B cell (primary cell): Measurements from ENCODE around the gene CALD1. TPM values are rescaled to one million over a fixed set of nuclear protein-coding genes. Genes with fewer than 3 reads are reported as not detected.
A peak's percentile ranks its signal among the peaks of the same experiment; 100 is the strongest.

Experiments used
- ATAC-seq: fragments of 200-7000 bp; cut with Tn5 transposase; one replicate; pipeline ENCODE4 v1.10.0; 2021; ENCODE audit warnings: low read depth, mild to moderate bottlenecking, moderate number of reproducible peaks, moderate library complexity
- CTCF ChIA-PET: fragments of 350-600 bp; sonication (Branson Sonifier 250); formaldehyde crosslinking; loops from one replicate; lab custom pipeline; 2021; ENCODE audit warnings: antibody characterized with exemption, inconsistent platforms; lab: Charles Lee
- POLR2A ChIA-PET: fragments of 350-600 bp; sonication (Branson Sonifier 250); formaldehyde crosslinking; loops from one replicate; lab custom pipeline; 2021; ENCODE audit warnings: antibody characterized with exemption; lab: Charles Lee
- DNase-seq: peaks from one replicate; pipeline ENCODE4 v3.0.0; 2013
- H2AFZ ChIP-seq: 2 replicates; pipeline ENCODE4 v1.6.1; 2012; ENCODE audit warnings: mild to moderate bottlenecking, low read depth, low read length; ENCODE audit not compliant: insufficient read depth, poor library complexity, severe bottlenecking
- H3K27ac ChIP-seq, 2 donors: 1 replicate in 1 of 2; 2 replicates in 1 of 2; pipeline ENCODE4 v1.5.1; 2012 to 2013; ENCODE audit warnings: low read length in 2 of 2, mild to moderate bottlenecking in 2 of 2, moderate library complexity in 1 of 2
- H3K27me3 ChIP-seq, 4 experiments: fragments of 200-600 bp in 1 of 4; sonication (generic) in 1 of 4; replicated peaks in 1 of 4; 1 replicate in 2 of 4; 2 replicates in 2 of 4; pipeline versions ENCODE4 v1.6.1 to v1.7.0; 2013 to 2016; ENCODE audit warnings: low read length in 3 of 4, mild to moderate bottlenecking in 2 of 4, mixed read lengths in 1 of 4, moderate library complexity in 1 of 4; ENCODE audit not compliant: insufficient read depth in 4 of 4, control insufficient read depth in 3 of 4; ENCODE audit errors: control extremely low read depth in 1 of 4
- H3K36me3 ChIP-seq, 2 experiments: replicated peaks in 1 of 2; 1 replicate in 1 of 2; 2 replicates in 1 of 2; pipeline versions ENCODE4 v1.6.1 to v1.7.1; 2013; ENCODE audit warnings: low read length in 1 of 2; ENCODE audit not compliant: insufficient read depth in 2 of 2, control insufficient read depth in 1 of 2; ENCODE audit errors: control extremely low read depth in 1 of 2, extremely low read depth in 1 of 2
- H3K4me1 ChIP-seq, 2 donors: fragments of 200-600 bp in 1 of 2; sonication (generic) in 1 of 2; 1 replicate in 1 of 2; 2 replicates in 1 of 2; pipeline versions ENCODE4 v1.5.1 to v1.6.1; 2013 to 2017; ENCODE audit warnings: low read length in 2 of 2; ENCODE audit not compliant: control insufficient read depth in 2 of 2, insufficient read depth in 2 of 2
- H3K4me2 ChIP-seq: replicated peaks from 2 replicates; pipeline ENCODE3; 2012; ENCODE audit warnings: mild to moderate bottlenecking, low read depth, low read length; ENCODE audit not compliant: poor library complexity, severe bottlenecking
- H3K4me3 ChIP-seq, 5 experiments: fragments of 200-600 bp in 1 of 5; sonication (generic) in 1 of 5; 1 replicate in 3 of 5; 2 replicates in 2 of 5; pipeline versions ENCODE4 v1.5.1 to v1.7.0; 2011 to 2016; ENCODE audit warnings: low read length in 4 of 5, mild to moderate bottlenecking in 4 of 5, low read depth in 2 of 5, control low read depth in 1 of 5, moderate library complexity in 1 of 5; ENCODE audit not compliant: insufficient read depth in 1 of 5; ENCODE audit errors: control extremely low read depth in 1 of 5, extremely low read depth in 1 of 5
- H3K79me2 ChIP-seq: fragments of 200-600 bp; sonication (generic); one replicate; pipeline ENCODE4 v1.6.0; 2016; ENCODE audit warnings: low read length; ENCODE audit not compliant: control insufficient read depth, insufficient read depth
- H3K9ac ChIP-seq: fragments of 200-600 bp; sonication (generic); 2 replicates; pipeline ENCODE4 v1.6.1; 2017; ENCODE audit warnings: mild to moderate bottlenecking, low read length, moderate library complexity
- H3K9me3 ChIP-seq, 3 donors: one replicate each; pipeline versions ENCODE4 v1.6.1 to v1.7.1; 2013; ENCODE audit warnings: low read length in 2 of 3; ENCODE audit not compliant: control insufficient read depth in 2 of 3, insufficient read depth in 1 of 3; ENCODE audit errors: control extremely low read depth in 1 of 3
- H4K20me1 ChIP-seq: 2 replicates; pipeline ENCODE4 v1.6.0; 2012; ENCODE audit warnings: mild to moderate bottlenecking, low read length; ENCODE audit not compliant: insufficient read depth, control insufficient read depth, poor library complexity, severe bottlenecking
- H3K27ac Mint-ChIP-seq: one replicate; pipeline ENCODE4 v1.8.0; 2021; ENCODE audit warnings: mixed read lengths
- H3K27me3 Mint-ChIP-seq: one replicate; pipeline ENCODE4 v1.8.0; 2021; ENCODE audit warnings: mixed read lengths
- H3K4me1 Mint-ChIP-seq: one replicate; pipeline ENCODE4 v1.8.0; 2021; ENCODE audit warnings: mixed read lengths
- H3K4me3 Mint-ChIP-seq: one replicate; pipeline ENCODE4 v1.8.0; 2021; ENCODE audit warnings: mixed read lengths
- H3K9me3 Mint-ChIP-seq: one replicate; pipeline ENCODE4 v1.8.0; 2022; ENCODE audit warnings: mixed read lengths; ENCODE audit not compliant: insufficient read depth
- EZH2 ChIP-seq: IDR thresholded peaks from 2 replicates; pipeline ENCODE4 v1.6.1; 2012; ENCODE audit warnings: borderline replicate concordance, low read depth, mild to moderate bottlenecking, moderate library complexity, low read length; ENCODE audit not compliant: insufficient read depth, poor library complexity, severe bottlenecking
- WGBS: methylation state at CpG from one replicate; pipeline ENCODE4 v1.1.5; 2013; ENCODE audit warnings: missing lambda C conversion rate; ENCODE audit not compliant: insufficient coverage; 5-methylcytosine and 5-hydroxymethylcytosine counted together
- intact Hi-C: fragments of 100-400 bp; cut with micrococcal nuclease; formaldehyde crosslinking; loops from one replicate; pipeline ENCODE4 v1.10.0; 2022
- polyA plus RNA-seq: library from polyadenylated mRNA; depleted of rRNA; stranded (reverse); fragments of >200 nt; gene quantifications from 2 replicates; pipeline ENCODE4 v1.2.3, GENCODE V29; 2012
- total RNA-seq, 2 donors: library from RNA; stranded (reverse); fragments of 120-200 nt in 1 of 2; gene quantifications; 1 replicate in 1 of 2; 2 replicates in 1 of 2; pipeline versions ENCODE4 v1.2.3 to v1.2.4, GENCODE V29; 2013 to 2022
- TF ChIP-seq, protein P1 (sequence below): fragments of 200-600 bp; IDR thresholded peaks from one replicate; pipeline ENCODE4 v1.8.0; 2022; ENCODE audit warnings: antibody characterized with exemption, mild to moderate bottlenecking

CALD1 gene
- total and polyA plus RNA-seq, 2 donors (not counting 1 experiment from before 2014, with no cell fraction given): 0.18 to 0.69 TPM

DNA sequence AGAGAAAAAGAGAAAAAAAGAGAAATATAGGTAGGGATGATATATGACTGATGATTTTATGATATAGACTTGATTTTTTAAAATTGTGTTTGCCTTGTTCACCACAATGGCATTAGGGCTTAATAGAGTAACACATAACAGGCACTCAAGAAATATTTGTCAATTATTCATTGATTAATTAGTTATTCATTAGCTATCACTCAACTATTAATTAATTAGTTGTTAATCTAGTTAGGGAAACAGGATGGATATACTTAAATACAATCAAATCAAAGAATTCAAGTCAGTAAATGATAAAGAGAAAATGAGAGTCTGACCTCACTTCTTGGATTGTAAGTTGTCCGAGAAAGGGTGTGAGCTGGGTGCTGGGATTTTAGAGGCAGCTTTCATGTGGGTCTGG is 15.1 kb upstream of the CALD1 start:
- Histone ChIP-seq H3K4me1 (peaks cover 23 to 27% of the 10 kb centered on the region in 2 donors), H3K27ac (no peak overlapping the region), H3K9me3 (no peaks in the 10 kb centered on the region), H3K9ac (no peak overlapping the region), H3K79me2 (no peaks in the 10 kb centered on the region), H4K20me1 (no peaks in the 10 kb centered on the region), H3K36me3 (no peaks in the 10 kb centered on the region), H2AFZ (no peak overlapping the region), H3K4me3 (no peak overlapping the region), H3K27me3 (no peaks in the 10 kb centered on the region), H3K4me2 (no peak overlapping the region)
- TF ChIP-seq, protein P1, sequence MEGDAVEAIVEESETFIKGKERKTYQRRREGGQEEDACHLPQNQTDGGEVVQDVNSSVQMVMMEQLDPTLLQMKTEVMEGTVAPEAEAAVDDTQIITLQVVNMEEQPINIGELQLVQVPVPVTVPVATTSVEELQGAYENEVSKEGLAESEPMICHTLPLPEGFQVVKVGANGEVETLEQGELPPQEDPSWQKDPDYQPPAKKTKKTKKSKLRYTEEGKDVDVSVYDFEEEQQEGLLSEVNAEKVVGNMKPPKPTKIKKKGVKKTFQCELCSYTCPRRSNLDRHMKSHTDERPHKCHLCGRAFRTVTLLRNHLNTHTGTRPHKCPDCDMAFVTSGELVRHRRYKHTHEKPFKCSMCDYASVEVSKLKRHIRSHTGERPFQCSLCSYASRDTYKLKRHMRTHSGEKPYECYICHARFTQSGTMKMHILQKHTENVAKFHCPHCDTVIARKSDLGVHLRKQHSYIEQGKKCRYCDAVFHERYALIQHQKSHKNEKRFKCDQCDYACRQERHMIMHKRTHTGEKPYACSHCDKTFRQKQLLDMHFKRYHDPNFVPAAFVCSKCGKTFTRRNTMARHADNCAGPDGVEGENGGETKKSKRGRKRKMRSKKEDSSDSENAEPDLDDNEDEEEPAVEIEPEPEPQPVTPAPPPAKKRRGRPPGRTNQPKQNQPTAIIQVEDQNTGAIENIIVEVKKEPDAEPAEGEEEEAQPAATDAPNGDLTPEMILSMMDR: no peak
- TF ChIP-seq EZH2: no peak
- H3K4me1 Mint-ChIP-seq: peaks cover 30% of the 10 kb centered on the region
- H3K27ac Mint-ChIP-seq: no peak overlapping the region
- POLR2A ChIA-PET: no interaction called here
- ATAC-seq: no peak
- no peaks in the 10 kb centered on the region for H3K9me3 Mint-ChIP-seq
- WGBS: 93% methylated on average over 1 of the region's 1 CpG
- H3K27me3 Mint-ChIP-seq: no peaks in the 10 kb centered on the region
- H3K4me3 Mint-ChIP-seq: no peak overlapping the region
- CTCF ChIA-PET: no interaction called here
- DNase-seq: no peak
- intact Hi-C loops: no loop called here

DNA sequence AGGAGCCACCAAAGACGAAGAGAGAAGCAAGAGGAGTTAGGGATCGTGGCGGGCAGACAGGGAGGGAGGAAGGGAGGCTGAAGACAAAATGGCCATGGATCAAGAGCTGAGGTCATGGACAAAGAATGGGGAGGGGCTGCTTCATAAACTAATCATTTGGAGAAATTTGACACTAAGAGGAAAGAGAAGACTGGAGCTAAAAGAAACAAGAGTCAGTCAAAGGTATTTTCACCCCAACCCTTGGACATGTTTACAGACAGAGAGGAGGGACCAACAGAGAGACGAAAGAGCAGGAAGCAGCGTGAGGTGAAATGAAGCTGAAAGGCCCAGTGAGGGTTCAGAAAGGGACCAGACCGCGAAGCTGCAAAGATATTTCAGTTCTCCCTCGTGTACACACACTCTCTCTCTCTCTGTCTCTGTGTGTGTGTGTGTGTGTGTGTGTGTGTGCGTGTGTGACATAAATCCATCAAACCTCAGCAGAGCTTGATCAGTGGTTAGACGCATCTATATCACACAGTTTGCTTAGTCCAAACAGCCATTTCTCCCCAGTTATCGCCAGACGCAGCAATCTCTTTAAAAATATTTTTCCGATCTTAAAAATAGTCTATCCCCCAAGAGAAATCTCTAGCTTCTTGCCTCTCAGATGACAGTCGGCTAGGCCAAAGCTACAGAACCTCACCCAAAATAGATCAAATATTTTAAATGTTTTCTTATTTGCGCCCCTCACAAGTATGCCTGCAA is 12.5 kb upstream of the CALD1 start:
- peak; percentile 93 for ATAC-seq
- POLR2A ChIA-PET: interaction anchor here (0.6 to 2.4 kb wide), 6 partner anchors 8 to 402 kb away, joined by 3 to 9 read pairs (median 4); partner anchors contain the start of gene BPGM
- intact Hi-C loops: loop anchor here (5.0 kb wide), 1 partner anchor 120 kb away; the partner anchor contains the start of gene BPGM

More for the DNA sequence above, 12.5 kb upstream of the CALD1 start:
- no peaks in the 10 kb centered on the region for H4K20me1 ChIP-seq
- Mint-ChIP-seq H3K27me3 (no peaks in the 10 kb centered on the region), H3K4me1 (peaks cover 29% of the 10 kb centered on the region), H3K9me3 (no peaks in the 10 kb centered on the region), H3K4me3 (peak overlapping the region; percentile 59), H3K27ac (peak overlapping the region; percentile 94)
- peak overlapping the region; percentile 22 for H3K9ac ChIP-seq
- H2AFZ ChIP-seq: peak overlapping the region; percentile 69
- peak overlapping the region; percentile 50 for H3K4me2 ChIP-seq
- 31% methylated on average over 7 of the region's 15 CpGs for WGBS
- no peaks in the 10 kb centered on the region for H3K36me3 ChIP-seq
- H3K27ac ChIP-seq: peak overlapping the region; percentile 66 to 80
- TF ChIP-seq EZH2: no peak
- TF ChIP-seq, protein P1: no peak
- H3K9me3 ChIP-seq: no peaks in the 10 kb centered on the region
- CTCF ChIA-PET: interaction anchor here (0.6 to 3.3 kb wide), 8 partner anchors 9 to 402 kb away, joined by 3 to 11 read pairs (median 5); partner anchors contain the start of gene AGBL3
- peak; percentile 83 for DNase-seq
- peaks cover 23% of the 10 kb centered on the region in 2 donors for H3K4me1 ChIP-seq
- H3K79me2 ChIP-seq: no peaks in the 10 kb centered on the region
- H3K27me3 ChIP-seq: no peaks in the 10 kb centered on the region
- H3K4me3 ChIP-seq: no peak overlapping the region
